Activated naive CD4-positive, alpha-beta T cell treated with anti-CD3 and anti-CD28 coated beads, Interleukin-2, amount 50 U/mL, for 24 hours (primary cell): ENCODE measurements around the gene EML6.
"Not testable (repeated sequence)": the region's sequence is repeated elsewhere in the genome, so short reads cannot be mapped to it uniquely, and the experiment has no call there.

Experiments
- H3K27ac Mint-ChIP-seq: one replicate; pipeline ENCODE4 v1.8.0; 2021; ENCODE audit warnings: mild to moderate bottlenecking, mixed read lengths
- H3K27me3 Mint-ChIP-seq: one replicate; pipeline ENCODE4 v1.8.0; 2021; ENCODE audit warnings: mixed read lengths
- H3K36me3 Mint-ChIP-seq: one replicate; pipeline ENCODE4 v1.8.0; 2021; ENCODE audit warnings: mixed read lengths
- H3K4me1 Mint-ChIP-seq: one replicate; pipeline ENCODE4 v1.8.0; 2021; ENCODE audit warnings: mixed read lengths
- H3K4me3 Mint-ChIP-seq: one replicate; pipeline ENCODE4 v1.8.0; 2021; ENCODE audit warnings: mild to moderate bottlenecking, mixed read lengths
- H3K9me3 Mint-ChIP-seq: one replicate; pipeline ENCODE4 v1.8.0; 2021; ENCODE audit warnings: mixed read lengths

EML6 gene

GRCh38 chr2:54831480-54831879 is 108.0 kb downstream of the EML6 start:
- Mint-ChIP-seq H3K9me3 (no peaks in the 10 kb centered on the region), H3K27ac (no peak overlapping the region), H3K4me1 (no peaks in the 10 kb centered on the region), H3K36me3 (no peaks in the 10 kb centered on the region), H3K27me3 (no peaks in the 10 kb centered on the region), H3K4me3 (no peak overlapping the region)

GRCh38 chr2:54834721-54835120 is 111.3 kb downstream of the EML6 start:
- Mint-ChIP-seq H3K9me3 (no peaks in the 10 kb centered on the region), H3K36me3 (no peaks in the 10 kb centered on the region), H3K27ac (no peak overlapping the region), H3K27me3 (no peaks in the 10 kb centered on the region), H3K4me1 (no peaks in the 10 kb centered on the region), H3K4me3 (no peak overlapping the region)

GRCh38 chr2:54836477-54836876 is 113.0 kb downstream of the EML6 start:
- Mint-ChIP-seq H3K4me3 (no peak overlapping the region), H3K4me1 (no peaks in the 10 kb centered on the region), H3K27ac (no peak overlapping the region), H3K36me3 (no peaks in the 10 kb centered on the region), H3K27me3 (no peaks in the 10 kb centered on the region), H3K9me3 (no peaks in the 10 kb centered on the region)

GRCh38 chr2:54838585-54839035 is 115.1 kb downstream of the EML6 start:
- no peaks in the 10 kb centered on the region for H3K27me3 Mint-ChIP-seq
- H3K36me3 Mint-ChIP-seq, result no peaks in the 10 kb centered on the region
- no peaks in the 10 kb centered on the region for H3K4me1 Mint-ChIP-seq
- no peak overlapping the region for H3K4me3 Mint-ChIP-seq
- no peak overlapping the region for H3K27ac Mint-ChIP-seq
- H3K9me3 Mint-ChIP-seq, result no peaks in the 10 kb centered on the region

- Mint-ChIP-seq H3K9me3 (no peaks in the 10 kb centered on the region), H3K36me3 (no peaks in the 10 kb centered on the region), H3K4me3 (no peak overlapping the region), H3K27me3 (no peaks in the 10 kb centered on the region), H3K4me1 (no peaks in the 10 kb centered on the region), H3K27ac (no peak overlapping the region)
These were observed 116.2 kb downstream of the EML6 start for GRCh38 chr2:54839461-54840255.

- Mint-ChIP-seq H3K36me3 (no peaks in the 10 kb centered on the region), H3K4me3 (no peak overlapping the region), H3K9me3 (no peaks in the 10 kb centered on the region), H3K27ac (no peak overlapping the region), H3K27me3 (no peaks in the 10 kb centered on the region), H3K4me1 (no peaks in the 10 kb centered on the region)
These were observed 117.4 kb downstream of the EML6 start for GRCh38 chr2:54840559-54841468.

GRCh38 chr2:54841500-54841899 is 118.0 kb downstream of the EML6 start:
- H3K27me3 Mint-ChIP-seq, H3K4me3 Mint-ChIP-seq, H3K4me1 Mint-ChIP-seq, H3K36me3 Mint-ChIP-seq, H3K27ac Mint-ChIP-seq, H3K9me3 Mint-ChIP-seq: not testable (repeated sequence)

- Mint-ChIP-seq H3K27ac (no peak overlapping the region), H3K4me1 (no peaks in the 10 kb centered on the region), H3K9me3 (no peaks in the 10 kb centered on the region), H3K27me3 (no peaks in the 10 kb centered on the region), H3K36me3 (no peaks in the 10 kb centered on the region), H3K4me3 (no peak overlapping the region)
These were observed 121.6 kb downstream of the EML6 start for GRCh38 chr2:54845094-54845493.

- Mint-ChIP-seq H3K4me3 (no peak overlapping the region), H3K27ac (no peak overlapping the region), H3K36me3 (no peaks in the 10 kb centered on the region), H3K9me3 (no peaks in the 10 kb centered on the region), H3K4me1 (no peaks in the 10 kb centered on the region), H3K27me3 (no peaks in the 10 kb centered on the region)
These were observed 122.1 kb downstream of the EML6 start for GRCh38 chr2:54845514-54845913.

- H3K36me3 Mint-ChIP-seq, result no peaks in the 10 kb centered on the region
- H3K27me3 Mint-ChIP-seq, result no peaks in the 10 kb centered on the region
- no peaks in the 10 kb centered on the region for H3K4me1 Mint-ChIP-seq
- no peaks in the 10 kb centered on the region for H3K9me3 Mint-ChIP-seq
- H3K4me3 Mint-ChIP-seq, result no peak overlapping the region
- H3K27ac Mint-ChIP-seq, result no peak overlapping the region
These were observed 127.0 kb downstream of the EML6 start for GRCh38 chr2:54850171-54851122.

- no peaks in the 10 kb centered on the region for H3K9me3 Mint-ChIP-seq
- no peaks in the 10 kb centered on the region for H3K4me1 Mint-ChIP-seq
- no peak overlapping the region for H3K4me3 Mint-ChIP-seq
- no peaks in the 10 kb centered on the region for H3K27me3 Mint-ChIP-seq
- no peak overlapping the region for H3K27ac Mint-ChIP-seq
- no peaks in the 10 kb centered on the region for H3K36me3 Mint-ChIP-seq
These were observed 130.3 kb downstream of the EML6 start for GRCh38 chr2:54853616-54854310.

GRCh38 chr2:54855434-54855833 is 132.0 kb downstream of the EML6 start:
- Mint-ChIP-seq H3K27ac (no peak overlapping the region), H3K9me3 (no peaks in the 10 kb centered on the region), H3K4me3 (no peak overlapping the region), H3K36me3 (no peaks in the 10 kb centered on the region), H3K4me1 (no peaks in the 10 kb centered on the region), H3K27me3 (no peaks in the 10 kb centered on the region)

GRCh38 chr2:54858021-54858681 is 134.7 kb downstream of the EML6 start:
- Mint-ChIP-seq H3K27ac (no peak overlapping the region), H3K36me3 (peaks cover 2% of the 10 kb centered on the region), H3K9me3 (peaks cover 5% of the 10 kb centered on the region), H3K27me3 (no peaks in the 10 kb centered on the region), H3K4me3 (no peak overlapping the region), H3K4me1 (no peaks in the 10 kb centered on the region)

- no peak overlapping the region for H3K27ac Mint-ChIP-seq
- peaks cover 2% of the 10 kb centered on the region for H3K36me3 Mint-ChIP-seq
- no peak overlapping the region for H3K4me3 Mint-ChIP-seq
- H3K4me1 Mint-ChIP-seq, result no peaks in the 10 kb centered on the region
- no peaks in the 10 kb centered on the region for H3K27me3 Mint-ChIP-seq
- H3K9me3 Mint-ChIP-seq, result peaks cover 5% of the 10 kb centered on the region
These were observed 136.0 kb downstream of the EML6 start for GRCh38 chr2:54859416-54859815.
